ENCODE data around the gene BAHCC1. TPM values are rescaled to one million over a fixed set of nuclear protein-coding genes. Genes with fewer than 3 reads are reported as not detected.

The BAHCC1 gene
- total RNA-seq, 1 donor from 2014 or later, result 22.7 TPM

- H3K27me3 Mint-ChIP-seq (ENCODE audit: low read depth), result no peaks in the 10 kb centered on the region
- no peaks in the 10 kb centered on the region for H3K36me3 Mint-ChIP-seq (ENCODE audit: low read depth)
- no peak for DNase-seq (ENCODE audit: low spot score)
These were observed 32.9 kb downstream of the BAHCC1 start for GRCh38 chr17:81428121-81428515.

DNA sequence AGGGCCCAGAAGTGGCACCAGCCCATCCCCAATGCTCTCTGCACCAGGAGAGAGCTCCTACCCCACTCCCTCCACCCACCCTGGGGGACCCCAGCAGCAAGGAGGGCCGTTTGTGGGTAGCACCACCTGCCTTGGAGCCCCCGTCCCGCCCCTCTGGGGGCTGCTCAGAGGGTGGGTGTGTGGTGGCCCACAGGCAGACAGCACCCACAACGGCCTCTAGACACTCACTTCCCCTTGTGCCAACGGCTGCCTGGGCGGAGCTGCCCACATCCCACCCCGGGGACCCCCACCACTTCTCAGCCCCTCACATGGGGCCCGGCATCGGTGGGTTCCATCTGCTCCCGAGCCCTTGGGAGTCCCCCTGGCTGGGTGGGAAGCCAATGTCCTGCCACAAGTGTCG lies 33.3 kb downstream of the BAHCC1 start:
- no peak for DNase-seq (ENCODE audit: low spot score)
- TF ChIP-seq, protein P1, sequence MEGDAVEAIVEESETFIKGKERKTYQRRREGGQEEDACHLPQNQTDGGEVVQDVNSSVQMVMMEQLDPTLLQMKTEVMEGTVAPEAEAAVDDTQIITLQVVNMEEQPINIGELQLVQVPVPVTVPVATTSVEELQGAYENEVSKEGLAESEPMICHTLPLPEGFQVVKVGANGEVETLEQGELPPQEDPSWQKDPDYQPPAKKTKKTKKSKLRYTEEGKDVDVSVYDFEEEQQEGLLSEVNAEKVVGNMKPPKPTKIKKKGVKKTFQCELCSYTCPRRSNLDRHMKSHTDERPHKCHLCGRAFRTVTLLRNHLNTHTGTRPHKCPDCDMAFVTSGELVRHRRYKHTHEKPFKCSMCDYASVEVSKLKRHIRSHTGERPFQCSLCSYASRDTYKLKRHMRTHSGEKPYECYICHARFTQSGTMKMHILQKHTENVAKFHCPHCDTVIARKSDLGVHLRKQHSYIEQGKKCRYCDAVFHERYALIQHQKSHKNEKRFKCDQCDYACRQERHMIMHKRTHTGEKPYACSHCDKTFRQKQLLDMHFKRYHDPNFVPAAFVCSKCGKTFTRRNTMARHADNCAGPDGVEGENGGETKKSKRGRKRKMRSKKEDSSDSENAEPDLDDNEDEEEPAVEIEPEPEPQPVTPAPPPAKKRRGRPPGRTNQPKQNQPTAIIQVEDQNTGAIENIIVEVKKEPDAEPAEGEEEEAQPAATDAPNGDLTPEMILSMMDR (IDR thresholded peaks at IDR 0.05), result no peak
- no peaks in the 10 kb centered on the region for H3K36me3 Mint-ChIP-seq (ENCODE audit: low read depth)
- no peaks in the 10 kb centered on the region for H3K27me3 Mint-ChIP-seq (ENCODE audit: low read depth)
- no peaks in the 10 kb centered on the region for H3K9me3 Mint-ChIP-seq (ENCODE audit: low read depth)
- peaks cover 27% of the 10 kb centered on the region for H3K4me1 Mint-ChIP-seq (ENCODE audit: low read depth)
- H3K4me3 Mint-ChIP-seq (ENCODE audit: unreplicated experiment), result no peak overlapping the region
- peak overlapping the region; percentile 41 for H3K27ac Mint-ChIP-seq (ENCODE audit: unreplicated experiment)

More at GRCh38 chr17:81428121-81428515, 32.9 kb downstream of the BAHCC1 start:
- Mint-ChIP-seq H3K9me3 (ENCODE audit: low read depth) (no peaks in the 10 kb centered on the region), H3K4me3 (ENCODE audit: unreplicated experiment) (no peak overlapping the region), H3K27ac (ENCODE audit: unreplicated experiment) (no peak overlapping the region), H3K4me1 (ENCODE audit: low read depth) (peaks cover 30% of the 10 kb centered on the region)
- TF ChIP-seq, protein P1 (IDR thresholded peaks at IDR 0.05), result no peak

- Mint-ChIP-seq H3K9me3 (ENCODE audit: low read depth) (no peaks in the 10 kb centered on the region), H3K27me3 (ENCODE audit: low read depth) (no peaks in the 10 kb centered on the region), H3K27ac (ENCODE audit: unreplicated experiment) (peak overlapping the region; percentile 41), H3K4me3 (ENCODE audit: unreplicated experiment) (no peak overlapping the region), H3K4me1 (ENCODE audit: low read depth) (peaks cover 32% of the 10 kb centered on the region), H3K36me3 (ENCODE audit: low read depth) (no peaks in the 10 kb centered on the region)
- DNase-seq (ENCODE audit: low spot score), result no peak
- TF ChIP-seq, protein P1 (IDR thresholded peaks at IDR 0.05), result no peak
These were observed 33.9 kb downstream of the BAHCC1 start for GRCh38 chr17:81428948-81429774.

DNA sequence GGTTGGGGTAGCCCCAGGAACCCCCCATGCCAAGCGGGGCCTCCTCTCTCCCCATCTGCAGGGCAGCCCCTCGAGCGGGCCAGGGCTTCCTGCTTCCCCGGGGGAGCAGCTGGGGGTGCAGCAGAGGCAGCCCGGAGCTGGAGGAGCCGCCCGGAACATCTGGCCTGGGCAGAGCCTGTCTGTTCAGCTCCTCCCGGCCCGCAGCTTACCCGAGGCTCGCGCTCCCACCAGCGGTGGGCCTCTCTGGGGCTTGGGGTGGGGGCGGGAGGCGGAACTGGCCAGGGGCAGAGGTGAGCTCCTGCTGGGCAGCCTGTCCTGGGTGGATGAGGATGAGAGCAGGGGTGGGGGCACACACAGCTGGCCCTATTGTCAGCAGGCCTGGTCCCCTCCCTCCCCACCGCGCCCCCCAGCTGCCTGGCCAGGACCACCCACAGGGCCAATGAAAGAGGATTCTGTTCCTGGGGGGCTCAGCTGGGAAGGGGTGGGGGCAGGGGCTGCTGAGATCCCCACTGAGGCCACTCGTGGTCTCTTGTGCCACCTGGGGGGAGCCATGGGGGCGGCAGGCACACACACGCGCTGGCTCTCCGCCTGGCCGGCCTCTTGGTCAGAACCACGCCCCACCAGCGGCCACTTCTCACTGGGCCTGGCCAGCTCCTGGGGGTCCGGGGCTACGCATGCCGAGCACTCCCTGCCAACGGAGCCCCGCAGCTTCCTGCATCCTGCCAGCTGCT lies 34.7 kb downstream of the BAHCC1 start:
- no peak for DNase-seq (ENCODE audit: low spot score)
- Mint-ChIP-seq H3K36me3 (ENCODE audit: low read depth) (no peaks in the 10 kb centered on the region), H3K9me3 (ENCODE audit: low read depth) (no peaks in the 10 kb centered on the region), H3K4me1 (ENCODE audit: low read depth) (peaks cover 37% of the 10 kb centered on the region), H3K27ac (ENCODE audit: unreplicated experiment) (no peak overlapping the region), H3K27me3 (ENCODE audit: low read depth) (no peaks in the 10 kb centered on the region), H3K4me3 (ENCODE audit: unreplicated experiment) (no peak overlapping the region)
- TF ChIP-seq, protein P1 (IDR thresholded peaks at IDR 0.05), result peak; percentile 65

Measured in chondrocyte (in vitro differentiated cells).